DMS153 treated with DMSO at 0.1 percent for 48 hours (cell line): ENCODE data around the gene PTPN9.
"Not testable (repeated sequence)": the region's sequence is repeated elsewhere in the genome, so short reads cannot be mapped to it uniquely, and the experiment has no call there.

Experiments
- DNase-seq: peaks from one replicate; lab custom pipeline; 2025; ENCODE audit not compliant: unreplicated experiment; lab: John Stamatoyannopoulos, UW

PTPN9 gene

DNA sequence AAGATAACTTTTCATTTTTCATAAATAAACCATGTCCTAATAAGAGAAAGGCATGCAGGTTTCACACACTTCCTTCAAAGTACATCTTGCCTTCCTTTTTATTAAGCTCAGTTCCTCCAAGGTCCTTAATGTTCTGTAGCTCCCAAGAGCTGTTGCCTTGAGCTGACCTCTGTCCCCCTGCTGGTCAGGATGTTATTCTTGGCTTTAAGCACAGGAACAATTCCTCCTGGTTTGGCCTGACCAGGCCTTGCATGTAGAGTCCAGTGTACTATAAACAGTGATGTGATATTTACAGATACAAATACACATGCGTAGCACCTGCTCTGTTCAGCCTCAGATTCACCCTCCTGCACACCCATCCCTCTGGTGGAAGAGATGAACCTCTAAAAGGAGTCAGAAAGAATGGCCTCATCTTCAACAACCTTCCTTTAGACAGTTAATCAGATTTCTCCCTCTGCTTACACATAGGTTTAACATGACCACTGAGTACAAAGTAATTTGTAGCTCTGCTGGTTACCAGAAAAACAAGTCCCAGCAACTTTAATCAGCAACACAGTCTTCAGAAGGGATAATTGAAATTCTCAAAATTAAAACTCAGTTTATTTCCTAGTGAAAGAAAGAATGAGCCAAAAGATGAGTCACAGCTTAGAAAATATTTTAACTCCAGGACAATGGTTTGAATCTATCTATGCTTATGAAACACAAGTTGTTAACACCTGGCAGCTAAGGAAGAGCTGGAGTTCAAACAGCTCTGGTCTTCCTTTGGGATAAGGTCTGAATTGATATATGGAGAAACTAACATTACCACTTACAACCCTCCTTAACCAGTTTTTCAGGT lies 46.5 kb downstream of the PTPN9 start:
- no peak for DNase-seq

GRCh38 chr15:75531041-75531450 lies 48.1 kb downstream of the PTPN9 start:
- DNase-seq = no peak

GRCh38 chr15:75530169-75530568 lies 48.9 kb downstream of the PTPN9 start:
- DNase-seq = no peak

- not testable (repeated sequence) for DNase-seq
Observed at GRCh38 chr15:75525756-75526155, 53.4 kb downstream of the PTPN9 start.

DNA sequence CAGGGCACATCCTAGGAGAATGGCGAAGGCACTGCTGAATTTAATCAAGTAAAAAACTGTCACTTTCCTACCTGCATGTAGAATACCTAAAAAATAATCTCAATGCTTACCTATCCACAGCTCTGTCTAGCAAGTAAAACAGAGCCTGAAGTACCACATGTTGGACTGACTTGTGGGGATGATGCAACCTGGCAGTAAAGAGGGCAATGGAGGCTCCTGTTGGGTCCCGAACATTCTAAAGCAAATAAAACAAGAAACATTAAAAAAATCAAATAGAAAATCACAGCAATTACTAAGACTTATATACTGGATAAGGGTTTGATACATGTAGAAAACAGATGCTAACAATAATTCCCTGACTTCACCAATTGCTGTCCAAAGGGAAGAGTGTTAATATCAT lies 56.1 kb downstream of the PTPN9 start:
- DNase-seq = no peak

GRCh38 chr15:75517233-75517632 lies 61.9 kb downstream of the PTPN9 start:
- no peak for DNase-seq

- no peak for DNase-seq
Observed at GRCh38 chr15:75508840-75509532, 70.1 kb downstream of the PTPN9 start.

GRCh38 chr15:75502360-75502759 lies 76.8 kb downstream of the PTPN9 start:
- DNase-seq = no peak

- no peak for DNase-seq
Observed at GRCh38 chr15:75493732-75494131, 85.4 kb downstream of the PTPN9 start.

GRCh38 chr15:75483961-75484360 lies 95.2 kb downstream of the PTPN9 start:
- no peak for DNase-seq

DNA sequence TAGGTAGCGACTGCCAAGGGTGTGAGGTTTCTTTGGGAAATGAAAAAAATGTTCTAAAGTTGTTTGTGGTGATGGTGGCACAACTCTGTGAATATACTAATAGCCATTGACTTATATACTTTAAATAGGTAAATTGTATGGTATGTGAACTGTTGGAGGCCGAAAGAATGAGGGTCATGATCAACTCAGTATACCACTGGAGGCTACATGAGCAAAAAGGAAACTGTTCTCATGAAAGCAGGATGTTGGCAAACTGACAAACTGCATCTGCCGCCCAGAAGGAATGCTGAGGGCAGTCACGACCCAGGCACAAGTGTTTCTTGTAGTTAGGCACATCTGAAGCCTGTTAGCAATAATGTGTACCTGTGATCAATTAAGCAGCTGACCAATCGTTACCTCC lies 95.6 kb downstream of the PTPN9 start:
- not testable (repeated sequence) for DNase-seq

DNA sequence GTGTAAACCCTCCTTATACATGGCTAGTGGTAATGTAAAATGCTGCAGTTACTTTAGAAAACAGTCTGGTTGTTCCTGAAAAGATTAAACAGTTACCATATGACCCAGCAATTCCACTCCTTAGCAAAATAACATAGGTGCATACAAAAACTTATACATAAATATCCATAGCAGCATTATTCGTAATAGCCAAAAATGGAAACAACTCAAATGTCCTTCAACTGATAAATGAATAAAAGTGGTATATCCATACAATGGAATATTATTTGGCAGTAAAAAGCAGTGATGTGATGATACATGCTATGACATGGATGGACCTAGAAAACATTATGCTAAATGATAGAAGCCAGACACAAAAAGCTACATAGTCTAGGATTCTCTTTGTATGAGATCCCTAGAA lies 96.0 kb downstream of the PTPN9 start:
- DNase-seq = no peak

GRCh38 chr15:75480463-75480862 lies 98.7 kb downstream of the PTPN9 start:
- DNase-seq = not testable (repeated sequence)

DNA sequence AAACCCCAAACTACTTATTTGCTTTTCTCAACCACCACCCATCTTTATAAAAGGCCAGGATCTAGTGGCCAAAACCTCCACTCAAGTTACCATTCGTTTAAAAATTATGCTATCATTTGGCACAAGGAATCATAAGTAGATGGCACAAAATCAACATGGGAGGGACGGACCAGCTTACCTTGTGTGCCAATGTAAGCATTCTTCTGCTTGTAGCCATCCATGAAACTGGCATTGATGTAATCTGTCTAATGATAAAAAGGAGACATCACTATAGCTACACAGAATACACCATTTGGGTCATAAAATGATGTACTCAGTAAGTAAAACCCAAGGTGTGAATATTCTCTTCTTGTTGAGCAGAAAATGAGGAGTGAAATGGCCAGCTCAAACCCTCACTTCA lies 99.4 kb downstream of the PTPN9 start:
- no peak for DNase-seq

- DNase-seq = not testable (repeated sequence)
Observed at GRCh38 chr15:75477094-75477493, 102.0 kb downstream of the PTPN9 start.

GRCh38 chr15:75468913-75469598 lies 110.1 kb downstream of the PTPN9 start:
- DNase-seq = no peak

GRCh38 chr15:75460646-75461045 lies 118.5 kb downstream of the PTPN9 start:
- DNase-seq = no peak

DNA sequence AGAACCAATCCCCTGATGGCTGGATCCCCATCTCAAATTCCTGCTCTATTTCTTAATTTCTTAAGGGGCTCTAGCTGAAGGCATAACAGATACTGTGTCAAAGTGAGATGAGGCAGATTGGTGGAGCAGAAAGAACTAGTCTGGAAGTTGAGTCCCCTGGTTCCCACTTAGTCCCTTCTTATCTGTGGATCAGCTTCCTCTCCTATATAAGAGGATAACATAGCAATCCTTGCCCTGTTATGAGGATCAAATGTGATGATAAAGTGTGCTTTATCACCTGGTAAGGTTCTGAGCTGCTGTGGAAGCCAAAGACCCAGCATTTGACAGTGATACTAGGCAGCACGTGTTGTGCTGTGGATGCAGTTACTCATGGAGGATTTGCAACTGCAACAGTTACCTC lies 119.5 kb downstream of the PTPN9 start:
- DNase-seq = no peak

DNA sequence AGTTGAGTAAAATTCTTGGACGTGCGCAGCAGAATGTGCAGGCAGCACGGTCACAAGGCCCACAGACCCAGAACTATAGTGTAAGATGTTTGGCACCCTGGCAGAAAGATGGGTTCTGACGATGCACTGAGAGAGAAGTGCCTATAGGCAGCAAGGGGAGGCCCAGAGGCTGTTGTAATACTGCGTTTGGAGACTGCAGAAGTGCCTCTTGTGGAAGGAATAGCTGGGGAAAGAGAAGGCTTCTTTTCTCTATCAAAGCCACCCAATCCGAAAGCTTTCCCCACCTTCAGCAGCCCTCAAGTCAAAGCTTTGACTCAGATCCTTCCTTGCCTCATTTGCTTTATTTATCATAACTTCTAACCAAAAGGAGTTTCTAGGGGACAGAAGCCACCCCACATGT lies 122.4 kb downstream of the PTPN9 start:
- no peak for DNase-seq

GRCh38 chr15:75455982-75456531 lies 123.1 kb downstream of the PTPN9 start:
- DNase-seq = no peak

GRCh38 chr15:75455424-75455981 lies 123.6 kb downstream of the PTPN9 start:
- DNase-seq = peak; percentile 10
